ENCODE results near the gene SYNPO2. TPM values are rescaled to one million over a fixed set of nuclear protein-coding genes. Genes with fewer than 3 reads are reported as not detected.
"Not testable (repeated sequence)": the region's sequence is repeated elsewhere in the genome, so short reads cannot be mapped to it uniquely, and the experiment has no call there.

Gene SYNPO2
- total RNA-seq, 5 donors from 2014 or later (not counting 1 experiment from before 2014, with no cell fraction given): 0.21 to 1.6 (median 1.2) TPM

DNA sequence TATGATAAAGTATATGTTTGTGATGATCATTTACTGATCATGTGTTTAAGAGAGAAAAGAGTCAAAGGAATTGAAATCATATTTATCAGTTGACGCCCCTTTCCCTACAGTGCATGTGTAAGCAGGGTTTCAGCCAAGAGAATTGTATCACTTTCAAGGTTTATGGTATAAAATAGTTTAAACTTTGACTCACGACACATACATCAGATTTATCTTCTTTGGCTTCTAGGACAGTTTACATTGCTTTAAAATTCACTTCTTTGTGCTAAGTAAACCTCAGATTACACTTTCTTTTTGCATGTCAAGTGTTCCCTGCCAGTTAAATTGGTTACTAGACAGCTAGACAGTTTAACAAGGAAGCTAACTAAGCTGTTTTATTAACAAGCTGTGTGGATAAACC, 160.7 kb downstream of the SYNPO2 start:
- no peaks in the 10 kb centered on the region for H3K9me3 ChIP-seq
- DNase-seq (no peak), ATAC-seq (replicated peaks in 1 of 4) (no peak)
- no peaks in the 10 kb centered on the region for H3K4me1 Mint-ChIP-seq
- peaks cover 5 to 15% of the 10 kb centered on the region in 2 donors for H3K27me3 Mint-ChIP-seq
- no peak overlapping the region for H3K27ac ChIP-seq (ENCODE audit: low read length)
- ChIA-PET CTCF (interaction anchor here in 1 of 2 donors (1.1 kb wide), 1 partner anchor 235 kb away, joined by 3 read pairs; no protein-coding TSS in a partner anchor), POLR2A (no interaction called here)
- H3K9me3 Mint-ChIP-seq: no peaks in the 10 kb centered on the region
- H3K4me3 Mint-ChIP-seq: no peak overlapping the region
- peaks cover 0 to 4% of the 10 kb centered on the region in 2 experiments for H3K27me3 ChIP-seq (replicated peaks in 1 of 2; ENCODE audit: control insufficient read depth in 2 of 2, extremely low read depth in 1 of 2, insufficient read depth in 2 of 2, low read length in 1 of 2)
- H3K27ac Mint-ChIP-seq: no peak overlapping the region
- no peaks in the 10 kb centered on the region for H3K36me3 ChIP-seq (ENCODE audit: control insufficient read depth in 2 of 2, extremely low read depth in 1 of 2, insufficient read depth in 1 of 2, low read length in 1 of 2)
- no peaks in the 10 kb centered on the region for H3K36me3 Mint-ChIP-seq
- no CpG with 5 or more reads among the region's 2 CpGs for WGBS (ENCODE audit: insufficient coverage)
- no peak overlapping the region for H3K4me3 ChIP-seq (ENCODE audit: control insufficient read depth in 1 of 2, extremely low read depth in 1 of 2, low read length in 1 of 2)
- H3K4me1 ChIP-seq (ENCODE audit: control insufficient read depth in 1 of 2, extremely low read depth in 1 of 2, insufficient read depth in 2 of 2, low read length in 2 of 2): no peaks in the 10 kb centered on the region

DNA sequence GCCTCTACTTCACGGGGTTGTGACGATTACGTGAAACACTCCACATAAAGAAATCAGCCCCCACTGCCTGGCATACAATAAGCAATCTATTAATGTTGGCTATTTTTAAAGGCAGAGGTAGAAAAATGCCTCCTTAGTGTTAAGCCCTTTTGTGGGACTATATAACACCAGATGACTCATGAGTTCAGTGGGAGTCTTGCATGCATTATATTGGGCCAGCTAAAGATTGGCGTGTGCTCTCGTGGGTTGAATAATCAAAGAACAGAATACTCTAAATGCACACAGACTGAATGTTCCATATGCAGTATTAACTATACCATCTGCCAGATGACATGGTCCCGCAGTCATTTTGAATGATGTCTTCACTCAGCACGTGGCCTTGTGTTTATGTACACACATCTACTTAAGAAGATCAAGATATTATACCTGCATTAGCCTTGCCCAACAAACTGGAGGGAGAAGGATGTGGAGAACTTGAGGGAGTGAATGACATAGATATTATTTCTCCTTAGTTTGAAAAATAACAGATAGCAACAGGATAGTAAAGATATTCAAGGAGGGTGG, 162.0 kb downstream of the SYNPO2 start:
- no CpG with 5 or more reads among the region's 7 CpGs for WGBS (ENCODE audit: insufficient coverage)
- Mint-ChIP-seq H3K4me3 (no peak overlapping the region), H3K4me1 (no peaks in the 10 kb centered on the region), H3K36me3 (no peaks in the 10 kb centered on the region), H3K27me3 (peaks cover 5 to 15% of the 10 kb centered on the region in 2 donors), H3K9me3 (no peaks in the 10 kb centered on the region), H3K27ac (no peak overlapping the region)
- ATAC-seq (replicated peaks in 1 of 4) (no peak), DNase-seq (no peak)
- ChIA-PET CTCF (no interaction called here), POLR2A (interaction anchor here in 1 of 2 donors (0.7 kb wide), 1 partner anchor 12 kb away, joined by 7 read pairs; no protein-coding TSS in a partner anchor)
- H3K27me3 ChIP-seq (replicated peaks in 1 of 2; ENCODE audit: control insufficient read depth in 2 of 2, extremely low read depth in 1 of 2, insufficient read depth in 2 of 2, low read length in 1 of 2): peaks cover 0 to 4% of the 10 kb centered on the region in 2 experiments
- H3K9me3 ChIP-seq: no peaks in the 10 kb centered on the region
- H3K36me3 ChIP-seq (ENCODE audit: control insufficient read depth in 2 of 2, extremely low read depth in 1 of 2, insufficient read depth in 1 of 2, low read length in 1 of 2): no peaks in the 10 kb centered on the region
- H3K4me3 ChIP-seq (ENCODE audit: control insufficient read depth in 1 of 2, extremely low read depth in 1 of 2, low read length in 1 of 2): no peak overlapping the region
- H3K27ac ChIP-seq (ENCODE audit: low read length): no peak overlapping the region
- H3K4me1 ChIP-seq (ENCODE audit: control insufficient read depth in 1 of 2, extremely low read depth in 1 of 2, insufficient read depth in 2 of 2, low read length in 2 of 2): no peaks in the 10 kb centered on the region

DNA sequence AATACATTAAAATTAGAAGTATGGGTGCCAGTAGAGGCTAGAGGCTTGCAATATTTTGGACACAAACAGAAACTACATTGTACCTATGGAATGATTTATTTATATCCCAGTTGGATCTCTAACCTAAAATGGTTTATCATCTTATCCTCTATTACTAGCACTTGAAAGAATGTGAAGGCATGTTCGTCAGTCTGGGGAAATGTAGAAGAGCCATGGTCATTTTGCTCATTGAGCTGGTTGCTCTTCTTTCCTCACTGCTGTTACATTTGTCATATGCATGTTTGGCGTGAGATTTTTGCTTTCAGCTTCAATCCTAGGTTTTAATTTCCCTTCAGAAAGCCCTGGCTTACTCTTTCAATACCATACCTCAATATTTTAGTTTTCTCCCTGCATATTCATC, 164.6 kb downstream of the SYNPO2 start:
- H3K4me3 ChIP-seq (ENCODE audit: control insufficient read depth in 1 of 2, extremely low read depth in 1 of 2, low read length in 1 of 2): no peak overlapping the region
- Mint-ChIP-seq H3K36me3 (no peaks in the 10 kb centered on the region), H3K27me3 (peaks cover 0 to 17% of the 10 kb centered on the region in 2 donors), H3K9me3 (no peaks in the 10 kb centered on the region), H3K27ac (no peak overlapping the region), H3K4me3 (no peak overlapping the region), H3K4me1 (no peaks in the 10 kb centered on the region)
- ChIA-PET CTCF (interaction anchor here in 1 of 2 donors (0.6 kb wide), 1 partner anchor 31 kb away, joined by 4 read pairs; no protein-coding TSS in a partner anchor), POLR2A (no interaction called here)
- no peak overlapping the region for H3K27ac ChIP-seq (ENCODE audit: low read length)
- ATAC-seq (replicated peaks in 1 of 4): no peak
- no peak for DNase-seq
- no peaks in the 10 kb centered on the region for H3K4me1 ChIP-seq (ENCODE audit: control insufficient read depth in 1 of 2, extremely low read depth in 1 of 2, insufficient read depth in 2 of 2, low read length in 2 of 2)
- H3K27me3 ChIP-seq (replicated peaks in 1 of 2; ENCODE audit: control insufficient read depth in 2 of 2, extremely low read depth in 1 of 2, insufficient read depth in 2 of 2, low read length in 1 of 2): peaks cover 0 to 4% of the 10 kb centered on the region in 2 experiments
- H3K36me3 ChIP-seq (ENCODE audit: control insufficient read depth in 2 of 2, extremely low read depth in 1 of 2, insufficient read depth in 1 of 2, low read length in 1 of 2): no peaks in the 10 kb centered on the region
- no peaks in the 10 kb centered on the region for H3K9me3 ChIP-seq
- no CpG with 5 or more reads among the region's 2 CpGs for WGBS (ENCODE audit: insufficient coverage)

DNA sequence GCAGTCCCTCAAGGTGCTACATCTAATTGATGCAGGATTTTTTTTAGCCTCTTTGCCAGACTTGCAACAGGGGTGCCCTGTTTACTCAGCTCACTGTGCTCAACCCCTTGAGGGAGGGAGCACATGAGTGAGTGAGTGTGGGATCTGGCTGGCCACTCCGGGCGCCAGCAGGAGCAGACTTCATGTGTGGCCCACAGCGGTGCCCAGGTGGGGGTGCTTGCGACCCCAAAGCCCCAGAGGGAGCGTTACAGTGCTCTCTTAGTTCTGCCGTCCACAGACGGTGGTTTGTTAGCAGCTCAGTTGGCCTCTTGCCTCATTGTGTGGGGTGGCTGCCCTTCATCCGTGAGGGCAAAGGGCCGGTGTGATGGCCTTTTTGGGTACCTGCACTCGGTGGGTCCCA, 165.3 kb downstream of the SYNPO2 start:
- no peaks in the 10 kb centered on the region for H3K36me3 ChIP-seq (ENCODE audit: control insufficient read depth in 2 of 2, extremely low read depth in 1 of 2, insufficient read depth in 1 of 2, low read length in 1 of 2)
- Mint-ChIP-seq H3K9me3 (no peaks in the 10 kb centered on the region), H3K27ac (no peak overlapping the region), H3K4me3 (no peak overlapping the region), H3K4me1 (no peaks in the 10 kb centered on the region), H3K36me3 (no peaks in the 10 kb centered on the region), H3K27me3 (peaks cover 0 to 11% of the 10 kb centered on the region in 2 donors)
- H3K27ac ChIP-seq (ENCODE audit: low read length): no peak overlapping the region
- ChIA-PET POLR2A (no interaction called here), CTCF (no interaction called here)
- 84% methylated on average over 10 of the region's 10 CpGs for WGBS (ENCODE audit: insufficient coverage)
- no peak overlapping the region for H3K4me3 ChIP-seq (ENCODE audit: control insufficient read depth in 1 of 2, extremely low read depth in 1 of 2, low read length in 1 of 2)
- peaks cover 0 to 4% of the 10 kb centered on the region in 2 experiments for H3K27me3 ChIP-seq (replicated peaks in 1 of 2; ENCODE audit: control insufficient read depth in 2 of 2, extremely low read depth in 1 of 2, insufficient read depth in 2 of 2, low read length in 1 of 2)
- no peaks in the 10 kb centered on the region for H3K4me1 ChIP-seq (ENCODE audit: control insufficient read depth in 1 of 2, extremely low read depth in 1 of 2, insufficient read depth in 2 of 2, low read length in 2 of 2)
- no peaks in the 10 kb centered on the region for H3K9me3 ChIP-seq
- no peak for DNase-seq
- no peak for ATAC-seq (replicated peaks in 1 of 4)

DNA sequence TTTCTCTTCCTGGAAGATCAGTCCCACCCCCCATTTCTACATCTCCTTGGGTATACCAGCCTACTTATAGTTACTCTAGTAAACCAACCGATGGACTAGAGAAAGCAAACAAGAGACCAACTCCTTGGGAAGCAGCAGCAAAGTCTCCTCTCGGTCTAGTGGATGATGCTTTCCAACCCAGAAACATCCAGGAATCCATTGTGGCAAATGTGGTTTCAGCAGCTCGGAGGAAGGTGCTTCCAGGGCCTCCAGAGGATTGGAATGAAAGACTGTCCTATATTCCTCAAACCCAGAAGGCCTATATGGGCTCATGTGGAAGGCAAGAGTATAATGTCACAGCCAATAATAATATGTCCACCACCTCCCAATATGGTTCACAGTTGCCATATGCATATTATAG, 168.8 kb downstream of the SYNPO2 start:
- H3K4me3 Mint-ChIP-seq: no peak overlapping the region
- POLR2A ChIA-PET: no interaction called here
- Histone ChIP-seq H3K36me3 (ENCODE audit: control insufficient read depth in 2 of 2, extremely low read depth in 1 of 2, insufficient read depth in 1 of 2, low read length in 1 of 2) (no peaks in the 10 kb centered on the region), H3K27me3 (replicated peaks in 1 of 2; ENCODE audit: control insufficient read depth in 2 of 2, extremely low read depth in 1 of 2, insufficient read depth in 2 of 2, low read length in 1 of 2) (peaks cover 0 to 4% of the 10 kb centered on the region in 2 experiments), H3K4me3 (ENCODE audit: control insufficient read depth in 1 of 2, extremely low read depth in 1 of 2, low read length in 1 of 2) (no peak overlapping the region), H3K27ac (ENCODE audit: low read length) (no peak overlapping the region), H3K4me1 (ENCODE audit: control insufficient read depth in 1 of 2, extremely low read depth in 1 of 2, insufficient read depth in 2 of 2, low read length in 2 of 2) (no peaks in the 10 kb centered on the region), H3K9me3 (no peaks in the 10 kb centered on the region)
- CTCF ChIA-PET: no interaction called here
- DNase-seq (no peak), ATAC-seq (replicated peaks in 1 of 4) (no peak)
- H3K9me3 Mint-ChIP-seq: no peaks in the 10 kb centered on the region
- 88% methylated on average over 2 of the region's 3 CpGs for WGBS (ENCODE audit: insufficient coverage)
- H3K27me3 Mint-ChIP-seq: peaks cover 0 to 7% of the 10 kb centered on the region in 2 donors
- no peak overlapping the region for H3K27ac Mint-ChIP-seq
- no peaks in the 10 kb centered on the region for H3K4me1 Mint-ChIP-seq
- no peaks in the 10 kb centered on the region for H3K36me3 Mint-ChIP-seq

DNA sequence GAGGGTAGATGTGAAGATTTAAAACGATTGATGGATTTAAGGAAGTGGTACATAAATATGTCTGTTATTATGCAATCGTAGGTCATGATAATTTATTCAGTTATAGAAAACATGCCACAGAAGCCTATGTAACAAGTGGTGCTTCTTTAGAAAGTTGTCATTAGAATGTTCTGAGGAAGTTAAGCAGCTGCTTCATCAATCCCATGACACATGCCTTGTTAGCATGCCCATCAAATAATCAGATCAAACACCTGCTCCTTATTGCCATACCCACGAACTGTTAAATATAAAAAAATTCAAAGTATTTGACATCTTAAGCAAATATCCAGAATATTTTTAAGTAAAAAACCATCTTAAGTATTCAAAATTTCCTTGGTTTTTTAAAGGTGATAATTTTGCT, 170.6 kb downstream of the SYNPO2 start:
- ATAC-seq (replicated peaks in 1 of 4): no peak
- Mint-ChIP-seq H3K27me3 (peaks cover 0 to 7% of the 10 kb centered on the region in 2 donors), H3K4me1 (no peaks in the 10 kb centered on the region), H3K36me3 (no peaks in the 10 kb centered on the region), H3K27ac (no peak overlapping the region), H3K9me3 (no peaks in the 10 kb centered on the region), H3K4me3 (no peak overlapping the region)
- Histone ChIP-seq H3K27ac (ENCODE audit: low read length) (no peak overlapping the region), H3K36me3 (ENCODE audit: control insufficient read depth in 2 of 2, extremely low read depth in 1 of 2, insufficient read depth in 1 of 2, low read length in 1 of 2) (no peaks in the 10 kb centered on the region), H3K4me1 (ENCODE audit: control insufficient read depth in 1 of 2, extremely low read depth in 1 of 2, insufficient read depth in 2 of 2, low read length in 2 of 2) (no peaks in the 10 kb centered on the region), H3K27me3 (replicated peaks in 1 of 2; ENCODE audit: control insufficient read depth in 2 of 2, extremely low read depth in 1 of 2, insufficient read depth in 2 of 2, low read length in 1 of 2) (peaks cover 0 to 1% of the 10 kb centered on the region in 2 experiments), H3K4me3 (ENCODE audit: control insufficient read depth in 1 of 2, extremely low read depth in 1 of 2, low read length in 1 of 2) (no peak overlapping the region), H3K9me3 (no peaks in the 10 kb centered on the region)
- ChIA-PET CTCF (no interaction called here), POLR2A (no interaction called here)
- WGBS (ENCODE audit: insufficient coverage): 43% methylated on average over 1 of the region's 3 CpGs
- no peak for DNase-seq

DNA sequence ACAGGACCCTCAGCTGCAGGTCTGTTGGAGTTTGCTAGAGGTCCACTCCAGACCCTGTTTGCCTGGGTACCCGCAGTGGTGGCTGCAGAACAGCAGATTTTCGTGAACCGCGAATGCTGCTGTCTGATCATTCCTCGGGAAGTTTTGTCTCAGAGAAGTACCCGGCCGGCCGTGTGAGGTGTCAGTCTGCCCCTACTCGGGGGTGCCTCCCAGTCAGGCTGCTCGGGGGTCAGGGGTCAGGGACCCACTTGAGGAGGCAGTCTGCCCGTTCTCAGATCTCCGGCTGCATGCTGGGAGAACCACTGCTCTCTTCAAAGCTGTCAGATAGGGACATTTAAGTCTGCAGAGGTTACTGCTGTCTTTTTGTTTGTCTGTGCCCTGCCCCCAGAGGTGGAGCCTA, 178.5 kb downstream of the SYNPO2 start:
- POLR2A ChIA-PET; H3K27ac Mint-ChIP-seq; H3K36me3 ChIP-seq (ENCODE audit: control insufficient read depth in 2 of 2, extremely low read depth in 1 of 2, insufficient read depth in 1 of 2, low read length in 1 of 2); H3K4me1 ChIP-seq (ENCODE audit: control insufficient read depth in 1 of 2, extremely low read depth in 1 of 2, insufficient read depth in 2 of 2, low read length in 2 of 2); H3K27me3 ChIP-seq (replicated peaks in 1 of 2; ENCODE audit: control insufficient read depth in 2 of 2, extremely low read depth in 1 of 2, insufficient read depth in 2 of 2, low read length in 1 of 2); H3K4me3 ChIP-seq (ENCODE audit: control insufficient read depth in 1 of 2, extremely low read depth in 1 of 2, low read length in 1 of 2); H3K9me3 Mint-ChIP-seq; DNase-seq; H3K9me3 ChIP-seq; CTCF ChIA-PET; H3K4me3 Mint-ChIP-seq; H3K27ac ChIP-seq (ENCODE audit: low read length); ATAC-seq (replicated peaks in 1 of 4); H3K36me3 Mint-ChIP-seq: not testable (repeated sequence)
- Mint-ChIP-seq H3K4me1 (peaks cover 0 to 11% (median 0%) of the 10 kb centered on the region in 3 donors), H3K27me3 (peaks cover 25 to 26% of the 10 kb centered on the region in 2 donors)
- WGBS (ENCODE audit: insufficient coverage): 94% methylated on average over 6 of the region's 12 CpGs

All from T-cell (primary cell).